ENCODE results near the gene MAB21L3. TPM values are rescaled to one million over a fixed set of nuclear protein-coding genes. Genes with fewer than 3 reads are reported as not detected.

Gene MAB21L3
- total and polyA plus RNA-seq, 2 experiments from 2014 or later = 0.48 to 1.3 TPM

- no peak for TF ChIP-seq CTCF (IDR thresholded peaks at IDR 0.05; ENCODE audit: low read depth, low read length)
- Histone ChIP-seq H3K27me3 (no peaks in the 10 kb centered on the region), H3K4me1 (ENCODE audit: low read depth) (peaks cover 29% of the 10 kb centered on the region), H3K36me3 (no peaks in the 10 kb centered on the region), H3K9me3 (ENCODE audit: low read depth) (no peaks in the 10 kb centered on the region), H3K27ac (no peak overlapping the region), H3K4me3 (no peak overlapping the region)
- DNase-seq (ENCODE audit: low read depth in 1 of 2, low spot score in 1 of 2) = no peak
Observed at GRCh38 chr1:116153692-116154031, 42.5 kb downstream of the MAB21L3 start.

- peak overlapping the region; percentile 13 for H3K27ac ChIP-seq
- H3K27me3 ChIP-seq = no peaks in the 10 kb centered on the region
- peaks cover 22% of the 10 kb centered on the region for H3K4me1 ChIP-seq (ENCODE audit: low read depth)
- TF ChIP-seq CTCF (IDR thresholded peaks at IDR 0.05; ENCODE audit: low read depth, low read length) = no peak
- no peaks in the 10 kb centered on the region for H3K36me3 ChIP-seq
- H3K9me3 ChIP-seq (ENCODE audit: low read depth) = no peaks in the 10 kb centered on the region
- no peak overlapping the region for H3K4me3 ChIP-seq
- DNase-seq (ENCODE audit: low read depth in 1 of 2, low spot score in 1 of 2) = no peak
Observed at GRCh38 chr1:116154536-116154935, 43.3 kb downstream of the MAB21L3 start.

GRCh38 chr1:116157096-116157495 lies 45.9 kb downstream of the MAB21L3 start:
- Histone ChIP-seq H3K27me3 (no peaks in the 10 kb centered on the region), H3K36me3 (no peaks in the 10 kb centered on the region), H3K9me3 (ENCODE audit: low read depth) (no peaks in the 10 kb centered on the region), H3K4me3 (no peak overlapping the region), H3K4me1 (ENCODE audit: low read depth) (peaks cover 18% of the 10 kb centered on the region), H3K27ac (no peak overlapping the region)
- peak in 1 of 2 donors; percentile 38 for DNase-seq (ENCODE audit: low read depth in 1 of 2, low spot score in 1 of 2)
- no peak for TF ChIP-seq CTCF (IDR thresholded peaks at IDR 0.05; ENCODE audit: low read depth, low read length)

GRCh38 chr1:116159177-116159576 lies 48.0 kb downstream of the MAB21L3 start:
- no peak for TF ChIP-seq CTCF (IDR thresholded peaks at IDR 0.05; ENCODE audit: low read depth, low read length)
- no peaks in the 10 kb centered on the region for H3K27me3 ChIP-seq
- no peak for DNase-seq (ENCODE audit: low read depth in 1 of 2, low spot score in 1 of 2)
- H3K4me1 ChIP-seq (ENCODE audit: low read depth) = peaks cover 15% of the 10 kb centered on the region
- no peak overlapping the region for H3K4me3 ChIP-seq
- no peaks in the 10 kb centered on the region for H3K9me3 ChIP-seq (ENCODE audit: low read depth)
- H3K27ac ChIP-seq = no peak overlapping the region
- H3K36me3 ChIP-seq = no peaks in the 10 kb centered on the region

- H3K4me1 ChIP-seq (ENCODE audit: low read depth) = peaks cover 16% of the 10 kb centered on the region
- no peak for TF ChIP-seq CTCF (IDR thresholded peaks at IDR 0.05; ENCODE audit: low read depth, low read length)
- no peak for DNase-seq (ENCODE audit: low read depth in 1 of 2, low spot score in 1 of 2)
Observed at GRCh38 chr1:116159611-116160010, 48.4 kb downstream of the MAB21L3 start.

GRCh38 chr1:116161390-116161789 lies 50.2 kb downstream of the MAB21L3 start:
- Histone ChIP-seq H3K36me3 (no peaks in the 10 kb centered on the region), H3K27me3 (no peaks in the 10 kb centered on the region), H3K4me1 (ENCODE audit: low read depth) (peaks cover 16% of the 10 kb centered on the region), H3K9me3 (ENCODE audit: low read depth) (no peaks in the 10 kb centered on the region), H3K27ac (no peak overlapping the region), H3K4me3 (no peak overlapping the region)
- no peak for TF ChIP-seq CTCF (IDR thresholded peaks at IDR 0.05; ENCODE audit: low read depth, low read length)
- DNase-seq (ENCODE audit: low read depth in 1 of 2, low spot score in 1 of 2) = no peak

More at GRCh38 chr1:116159611-116160010, 48.4 kb downstream of the MAB21L3 start:
- Histone ChIP-seq H3K27ac (no peak overlapping the region), H3K9me3 (ENCODE audit: low read depth) (no peaks in the 10 kb centered on the region), H3K27me3 (no peaks in the 10 kb centered on the region), H3K36me3 (no peaks in the 10 kb centered on the region), H3K4me3 (no peak overlapping the region)

Measured in cardiac muscle cell (in vitro differentiated cells and primary cell).